ENCODE results near the gene NLRP9.

NLRP9 gene

DNA sequence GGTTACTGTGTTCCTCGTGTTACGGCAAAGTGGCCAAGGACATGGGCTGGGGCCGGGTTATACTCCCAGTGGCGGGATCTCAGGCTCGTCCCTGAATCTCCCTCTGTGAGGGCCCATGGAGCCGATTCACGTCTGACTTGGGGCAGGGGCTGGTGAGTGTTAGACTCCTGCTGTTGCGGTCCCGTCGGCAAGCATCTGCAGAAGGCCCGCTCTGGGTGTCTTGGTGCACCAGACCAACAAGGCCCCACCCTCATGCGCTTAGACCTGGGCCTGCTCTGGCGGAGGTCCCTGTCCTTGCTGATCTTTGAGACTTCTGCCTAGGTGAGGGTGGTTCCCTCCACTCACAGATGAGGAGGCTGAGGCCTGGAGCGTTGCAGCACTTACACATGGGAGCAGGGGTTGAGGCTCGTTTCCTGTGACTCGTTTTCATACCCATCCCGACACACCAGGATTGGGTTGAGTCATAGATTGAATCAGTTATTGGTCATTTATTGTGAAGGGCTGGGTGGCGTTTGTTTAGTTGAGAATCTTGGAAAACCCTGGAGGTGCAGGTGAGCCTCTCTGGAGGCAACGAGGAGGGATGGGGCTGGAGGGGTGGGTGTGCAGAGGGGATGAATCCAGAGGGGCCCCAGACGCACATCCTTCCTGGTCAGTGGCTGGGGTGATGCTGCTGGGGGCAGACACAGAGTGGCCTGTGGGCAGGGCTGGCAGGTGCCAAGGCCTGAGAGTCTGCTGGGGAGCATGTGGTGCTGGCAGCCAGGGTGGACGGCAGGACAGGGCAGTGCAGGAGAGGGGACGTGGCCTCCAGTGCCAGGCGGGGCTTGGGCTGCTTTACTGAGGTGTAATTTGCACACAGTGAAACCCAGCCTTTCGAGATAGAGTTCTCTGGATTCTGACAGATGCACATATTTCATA lies 58.6 kb downstream of the NLRP9 start:
- no peak overlapping the region for H3K4me3 Mint-ChIP-seq
- peaks cover 32% of the 10 kb centered on the region for H3K36me3 Mint-ChIP-seq (ENCODE audit: low read depth)
- TF ChIP-seq, protein P1, sequence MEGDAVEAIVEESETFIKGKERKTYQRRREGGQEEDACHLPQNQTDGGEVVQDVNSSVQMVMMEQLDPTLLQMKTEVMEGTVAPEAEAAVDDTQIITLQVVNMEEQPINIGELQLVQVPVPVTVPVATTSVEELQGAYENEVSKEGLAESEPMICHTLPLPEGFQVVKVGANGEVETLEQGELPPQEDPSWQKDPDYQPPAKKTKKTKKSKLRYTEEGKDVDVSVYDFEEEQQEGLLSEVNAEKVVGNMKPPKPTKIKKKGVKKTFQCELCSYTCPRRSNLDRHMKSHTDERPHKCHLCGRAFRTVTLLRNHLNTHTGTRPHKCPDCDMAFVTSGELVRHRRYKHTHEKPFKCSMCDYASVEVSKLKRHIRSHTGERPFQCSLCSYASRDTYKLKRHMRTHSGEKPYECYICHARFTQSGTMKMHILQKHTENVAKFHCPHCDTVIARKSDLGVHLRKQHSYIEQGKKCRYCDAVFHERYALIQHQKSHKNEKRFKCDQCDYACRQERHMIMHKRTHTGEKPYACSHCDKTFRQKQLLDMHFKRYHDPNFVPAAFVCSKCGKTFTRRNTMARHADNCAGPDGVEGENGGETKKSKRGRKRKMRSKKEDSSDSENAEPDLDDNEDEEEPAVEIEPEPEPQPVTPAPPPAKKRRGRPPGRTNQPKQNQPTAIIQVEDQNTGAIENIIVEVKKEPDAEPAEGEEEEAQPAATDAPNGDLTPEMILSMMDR (IDR thresholded peaks at IDR 0.05), result no peak
- peaks cover 3% of the 10 kb centered on the region for H3K27me3 Mint-ChIP-seq (ENCODE audit: low read depth, poor library complexity)
- H3K4me1 Mint-ChIP-seq, result peaks cover 28% of the 10 kb centered on the region
- no peak overlapping the region for H3K27ac Mint-ChIP-seq
- H3K9me3 Mint-ChIP-seq, result no peaks in the 10 kb centered on the region
- no peak for DNase-seq

DNA sequence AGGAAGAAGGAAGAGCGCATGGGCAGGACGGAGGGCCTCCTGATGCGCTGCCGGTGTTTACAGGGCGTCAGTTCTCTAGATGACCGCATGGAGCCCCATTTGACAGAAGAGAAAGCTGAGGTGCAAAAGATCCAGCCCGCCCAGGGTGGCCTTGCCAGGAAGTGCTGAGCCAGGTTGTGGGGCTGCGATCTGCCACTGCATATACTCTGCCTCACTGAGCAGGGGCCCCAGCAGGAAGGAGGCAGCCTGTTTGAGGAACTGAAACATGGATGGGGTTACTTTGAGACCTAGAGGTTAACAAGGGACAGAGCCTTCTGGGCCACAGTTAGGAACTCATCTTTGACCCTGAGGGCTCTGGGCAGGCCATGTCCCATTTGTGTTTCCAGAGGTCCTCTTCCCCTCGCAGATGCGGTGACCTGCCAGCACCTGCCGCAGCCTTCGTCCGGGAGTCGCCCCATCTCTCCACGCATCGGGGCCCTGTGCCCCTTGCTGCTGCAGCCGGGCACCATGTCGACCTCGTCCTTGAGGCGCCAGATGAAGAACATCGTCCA lies 60.0 kb downstream of the NLRP9 start:
- TF ChIP-seq, protein P1 (IDR thresholded peaks at IDR 0.05), result no peak
- H3K9me3 Mint-ChIP-seq, result no peaks in the 10 kb centered on the region

DNA sequence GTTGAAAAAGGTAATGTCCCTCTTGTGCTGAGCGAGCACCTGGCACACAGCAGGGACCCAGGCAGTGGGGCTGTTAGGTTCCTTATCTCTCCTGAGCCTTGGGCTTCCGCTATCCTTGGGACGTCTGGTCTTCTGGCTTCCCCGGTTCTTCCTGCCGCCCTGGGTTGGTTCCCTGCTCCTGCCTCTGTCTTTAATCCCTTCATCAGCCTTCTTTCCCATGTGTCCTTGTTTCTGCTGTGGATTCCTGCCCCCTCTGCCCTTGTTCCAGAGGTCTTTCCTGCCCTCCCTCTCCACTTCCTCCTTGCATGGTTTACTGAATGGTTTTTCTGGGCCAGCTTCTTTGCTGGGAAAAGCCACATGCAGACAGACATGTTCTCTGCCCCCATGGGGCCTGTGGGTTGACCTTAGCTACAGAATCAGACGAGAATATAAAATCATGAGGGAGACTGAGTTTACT lies 60.6 kb downstream of the NLRP9 start:
- H3K4me3 Mint-ChIP-seq, result peak overlapping the region; percentile 70
- H3K4me1 Mint-ChIP-seq, result peaks cover 44% of the 10 kb centered on the region
- H3K27ac Mint-ChIP-seq, result peak overlapping the region; percentile 88
- no peaks in the 10 kb centered on the region for H3K9me3 Mint-ChIP-seq
- TF ChIP-seq, protein P1 (IDR thresholded peaks at IDR 0.05), result no peak
- no peak for DNase-seq
- no peaks in the 10 kb centered on the region for H3K27me3 Mint-ChIP-seq (ENCODE audit: low read depth, poor library complexity)
- peaks cover 33% of the 10 kb centered on the region for H3K36me3 Mint-ChIP-seq (ENCODE audit: low read depth)

More for the DNA sequence above, 60.0 kb downstream of the NLRP9 start:
- no peak overlapping the region for H3K27ac Mint-ChIP-seq
- no peak overlapping the region for H3K4me3 Mint-ChIP-seq
- no peak for DNase-seq
- H3K27me3 Mint-ChIP-seq (ENCODE audit: low read depth, poor library complexity), result peaks cover under 1% of the 10 kb centered on the region
- H3K4me1 Mint-ChIP-seq, result peaks cover 41% of the 10 kb centered on the region
- H3K36me3 Mint-ChIP-seq (ENCODE audit: low read depth), result peaks cover 31% of the 10 kb centered on the region

DNA sequence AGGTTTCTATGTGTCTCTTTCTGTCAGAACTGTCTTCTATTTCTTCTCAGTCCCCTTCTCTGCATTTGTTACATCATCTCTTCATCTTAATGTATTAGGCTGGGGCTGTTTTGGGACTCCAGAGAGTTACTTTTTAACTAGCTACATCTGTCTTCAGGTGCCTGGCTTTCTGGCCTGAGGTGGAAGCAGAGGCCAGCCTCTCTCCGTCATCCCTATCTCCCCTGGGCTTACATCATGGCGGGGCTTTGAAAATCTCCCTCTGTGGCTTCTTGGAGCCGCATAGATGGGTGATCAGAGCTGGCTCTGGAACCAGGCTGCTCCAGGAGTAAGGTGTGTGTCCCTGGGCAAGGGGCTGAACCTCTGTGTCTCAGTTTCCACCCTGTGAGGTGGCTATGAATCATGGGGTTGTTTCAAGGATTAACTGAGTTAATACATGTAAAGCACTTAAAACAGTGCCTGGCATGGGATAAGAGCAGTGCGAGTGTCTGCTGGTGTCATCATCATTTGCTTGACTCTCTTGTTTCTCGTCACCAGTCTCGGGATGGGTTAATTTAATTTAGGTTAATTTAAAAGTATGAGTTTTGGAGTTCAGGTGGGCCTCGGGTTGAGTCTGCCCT lies 61.2 kb downstream of the NLRP9 start:
- Mint-ChIP-seq H3K9me3 (no peaks in the 10 kb centered on the region), H3K27ac (peak overlapping the region; percentile 88), H3K4me1 (peaks cover 48% of the 10 kb centered on the region), H3K36me3 (ENCODE audit: low read depth) (peaks cover 37% of the 10 kb centered on the region), H3K4me3 (peak overlapping the region; percentile 98), H3K27me3 (ENCODE audit: low read depth, poor library complexity) (no peaks in the 10 kb centered on the region)
- TF ChIP-seq, protein P1 (IDR thresholded peaks at IDR 0.05), result no peak
- DNase-seq, result no peak

DNA sequence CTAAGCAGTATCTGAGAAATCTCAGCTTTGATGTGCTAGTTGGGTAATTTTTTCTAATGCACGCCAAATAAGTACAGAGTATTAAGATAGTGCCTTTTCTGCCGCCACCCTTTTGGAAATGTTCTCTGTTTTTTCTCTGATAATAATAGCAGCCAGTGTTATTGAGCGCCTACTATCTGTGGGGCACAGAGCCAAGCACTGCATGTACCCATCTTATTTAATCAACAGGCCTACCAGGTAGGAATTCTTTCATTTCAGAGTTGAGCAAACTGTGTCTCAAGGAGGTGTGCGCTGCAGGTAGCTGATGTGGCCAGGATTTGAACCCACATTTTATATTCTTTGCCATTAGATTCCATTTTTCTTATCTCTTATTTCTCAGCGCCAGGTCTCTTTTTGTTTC lies 61.8 kb downstream of the NLRP9 start:
- Mint-ChIP-seq H3K36me3 (ENCODE audit: low read depth) (peaks cover 39% of the 10 kb centered on the region), H3K4me3 (peak overlapping the region; percentile 98), H3K27ac (peak overlapping the region; percentile 16), H3K27me3 (ENCODE audit: low read depth, poor library complexity) (peaks cover 1% of the 10 kb centered on the region), H3K9me3 (no peaks in the 10 kb centered on the region), H3K4me1 (peaks cover 51% of the 10 kb centered on the region)
- TF ChIP-seq, protein P1 (IDR thresholded peaks at IDR 0.05), result no peak
- DNase-seq, result no peak

Measured in nephron progenitor cell (in vitro differentiated cells).